HG03097 (cell line): ENCODE measurements around the gene MPPED2.

Experiments used
- ATAC-seq: cut with Tn5 transposase; IDR thresholded peaks from one replicate; pipeline ENCODE4 v1.9.1; 2021; ENCODE audit not compliant: unreplicated experiment, low FRiP score

MPPED2 gene

DNA sequence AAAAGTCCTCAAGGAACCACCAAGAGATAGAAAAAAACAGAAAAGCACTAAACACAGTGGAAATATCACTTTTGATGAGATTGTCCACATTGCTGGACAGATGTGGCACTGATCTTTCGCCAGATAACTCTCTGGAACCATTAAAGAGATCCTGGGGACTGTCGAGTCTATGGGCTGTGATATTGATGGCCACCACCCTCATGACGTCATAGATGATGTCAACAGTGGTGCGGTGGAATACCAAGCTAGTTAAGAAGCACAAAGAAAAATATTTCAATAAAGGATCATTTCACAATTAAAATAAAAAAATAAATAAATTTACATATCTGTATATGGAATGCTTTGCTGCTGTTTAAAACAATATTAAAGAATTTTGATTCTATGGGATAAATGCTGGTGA is 217.8 kb downstream of the MPPED2 start:
- ATAC-seq: no peak

DNA sequence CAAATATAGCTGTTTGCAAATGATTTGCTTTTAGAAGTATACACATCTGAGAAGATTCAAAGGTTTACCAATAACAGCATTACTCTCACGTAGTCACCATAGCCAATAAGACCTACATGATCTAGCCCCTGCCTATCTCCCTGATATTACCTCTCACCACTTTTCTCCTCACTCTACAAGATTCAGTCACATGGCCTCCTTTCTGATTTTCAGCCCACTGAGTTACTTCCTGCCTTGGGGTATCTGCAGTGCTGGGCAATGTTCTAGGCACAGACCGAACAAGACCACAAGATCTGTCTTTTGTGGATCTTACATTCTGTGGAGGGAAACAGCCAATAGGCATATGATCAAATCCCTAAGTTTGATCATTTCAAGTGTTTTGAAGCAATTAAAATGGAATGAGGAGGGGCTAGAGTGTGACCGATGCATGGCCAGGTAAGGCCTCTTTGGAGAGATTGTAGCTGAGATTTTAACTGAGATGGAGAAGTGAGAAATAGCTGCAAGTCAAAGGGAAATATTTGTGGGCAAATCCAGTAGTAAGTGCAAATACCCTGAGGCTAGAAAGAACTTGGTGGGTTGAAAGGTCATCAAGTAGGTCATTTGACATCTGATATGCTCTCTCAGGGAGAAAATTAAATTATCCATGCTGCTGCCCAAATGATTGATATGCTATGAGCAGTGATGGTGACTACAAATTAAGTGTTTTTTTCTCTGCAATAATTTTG is 220.2 kb downstream of the MPPED2 start:
- no peak for ATAC-seq

DNA sequence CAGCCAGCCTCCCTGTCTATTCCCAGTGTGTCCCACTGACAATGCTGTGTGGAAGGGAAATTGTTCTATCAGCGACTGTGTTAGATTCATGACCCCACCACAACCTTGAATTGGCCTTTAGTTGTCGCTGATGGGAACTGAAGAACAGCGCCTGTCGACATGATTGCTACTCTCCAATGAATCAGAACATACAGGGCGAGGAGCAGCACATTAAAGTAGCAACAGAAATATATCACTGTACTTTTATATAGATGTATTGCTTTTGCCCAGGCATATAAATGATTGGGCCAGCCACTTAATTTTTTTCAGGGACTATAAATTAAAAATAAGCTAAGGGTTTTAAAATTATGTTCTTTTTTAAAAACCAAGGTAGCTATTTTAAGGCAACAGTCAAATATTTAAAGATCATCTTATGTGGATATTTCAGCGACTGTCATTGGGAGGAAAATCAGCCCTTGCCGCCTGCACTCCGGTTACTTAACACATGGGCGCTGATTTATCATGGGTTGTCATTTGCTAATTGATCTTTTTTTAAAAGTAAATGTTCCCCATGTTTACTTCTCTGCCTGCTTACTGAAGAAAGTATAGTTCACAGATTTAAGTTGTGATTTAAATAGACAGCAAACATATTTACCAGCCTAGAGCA is 221.2 kb downstream of the MPPED2 start:
- ATAC-seq: no peak

DNA sequence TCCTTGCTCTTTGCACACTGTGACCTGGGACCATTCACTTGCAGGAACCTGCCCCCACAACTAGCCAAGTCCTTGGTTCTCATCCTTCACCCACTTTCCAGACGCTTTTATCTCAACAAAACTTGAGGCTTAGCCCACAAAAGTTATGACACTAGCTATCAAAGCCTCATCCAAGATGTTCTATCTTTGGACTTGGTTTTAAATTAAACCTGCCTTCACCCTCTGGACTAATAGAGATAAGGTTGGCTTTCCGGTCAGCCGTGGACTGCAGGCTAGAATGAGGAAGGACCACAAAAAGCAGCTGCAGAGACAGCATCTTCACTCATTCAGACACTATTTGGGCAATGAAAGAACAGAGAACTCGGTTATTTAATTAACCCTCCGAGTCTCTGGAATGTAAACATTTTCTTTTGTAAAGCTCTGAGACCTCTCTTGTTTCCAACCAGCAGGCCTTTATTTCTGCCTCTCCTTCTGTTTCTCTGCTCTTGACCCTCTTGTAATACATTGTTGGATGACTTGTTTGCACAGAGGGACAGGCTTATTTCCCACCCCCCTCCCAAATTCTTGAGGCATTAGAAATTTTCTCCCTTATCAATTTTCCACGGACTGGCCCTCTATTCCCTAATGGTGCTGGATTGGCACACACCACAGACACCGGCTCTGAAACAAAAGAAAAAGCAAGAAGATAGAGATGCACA is 221.9 kb downstream of the MPPED2 start:
- no peak for ATAC-seq

DNA sequence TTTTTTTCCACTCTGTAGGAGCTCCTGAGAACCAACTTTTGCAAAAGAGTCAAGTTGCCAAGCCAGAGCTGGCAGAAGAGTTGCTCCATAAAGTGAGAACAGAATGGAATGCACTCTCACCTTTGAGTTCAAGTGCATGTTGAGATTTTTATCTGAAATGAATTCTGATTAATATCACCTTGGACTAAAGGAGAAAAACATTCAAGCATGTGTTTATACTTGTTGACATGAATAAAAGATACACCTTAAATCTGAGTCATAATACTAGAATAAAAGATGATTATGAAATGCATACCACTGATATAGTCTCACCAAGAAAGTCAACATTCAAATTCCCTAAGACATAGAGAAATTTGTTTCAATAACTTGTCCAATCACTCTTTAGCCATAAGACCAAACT is 225.4 kb downstream of the MPPED2 start:
- ATAC-seq: no peak
